H1 (cell line): ENCODE data around the gene GPR18. TPM values are rescaled to one million over a fixed set of nuclear protein-coding genes. Genes with fewer than 3 reads are reported as not detected.

ENCODE experiments used
- CTCF ChIA-PET: fragments of 300-600 bp; sonication (Branson Sonifier 250); formaldehyde crosslinking; loops from one replicate; lab custom pipeline; 2021; ENCODE audit not compliant: partially characterized antibody; lab: Charles Lee
- POLR2A ChIA-PET: fragments of 300-600 bp; sonication (Branson Sonifier 250); formaldehyde crosslinking; loops from one replicate; lab custom pipeline; 2021; ENCODE audit warnings: inconsistent platforms; ENCODE audit not compliant: partially characterized antibody; lab: Charles Lee
- DNase-seq, 2 experiments: peaks; one replicate each; pipeline versions ENCODE4 v3.0.0 to v3.0.0-alpha.2; 2010 to 2022; ENCODE audit warnings: low spot score in 2 of 2, low read depth in 1 of 2, mixed read lengths in 1 of 2
- FAIRE-seq: peaks from 2 replicates; lab custom pipeline; 2011; peaks lifted over from hg19 to GRCh38; lab: Jason Lieb, UNC
- H2AFZ ChIP-seq: 2 replicates; pipeline ENCODE4 v1.8.1; 2012; ENCODE audit warnings: low read length, inconsistent platforms
- H2AK5ac ChIP-seq: 2 replicates; pipeline ENCODE4 v1.6.1; 2013; ENCODE audit warnings: low read depth, low read length
- H2BK120ac ChIP-seq: replicated peaks from 2 replicates; pipeline ENCODE3; 2013; ENCODE audit warnings: low read depth, low read length, inconsistent platforms
- H2BK12ac ChIP-seq: 2 replicates; pipeline ENCODE4 v1.6.1; 2013; ENCODE audit warnings: low read depth, low read length
- H2BK15ac ChIP-seq: 2 replicates; pipeline ENCODE4 v1.6.1; 2013; ENCODE audit warnings: low read length
- H2BK20ac ChIP-seq: 2 replicates; pipeline ENCODE4 v1.6.1; 2013; ENCODE audit warnings: low read length
- H2BK5ac ChIP-seq: 2 replicates; pipeline ENCODE4 v1.6.1; 2013; ENCODE audit warnings: low read depth, low read length
- H3K14ac ChIP-seq: 2 replicates; pipeline ENCODE4 v1.6.1; 2013; ENCODE audit warnings: inconsistent platforms; ENCODE audit not compliant: insufficient read length
- H3K18ac ChIP-seq: 2 replicates; pipeline ENCODE4 v1.6.1; 2013; ENCODE audit warnings: low read length; ENCODE audit errors: extremely low read depth
- H3K23ac ChIP-seq: 2 replicates; pipeline ENCODE4 v1.6.1; 2013; ENCODE audit warnings: inconsistent platforms; ENCODE audit not compliant: insufficient read length
- H3K23me2 ChIP-seq: 2 replicates; pipeline ENCODE4 v1.6.1; 2013; ENCODE audit warnings: low read depth, low read length
- H3K27ac ChIP-seq: 2 replicates; pipeline ENCODE4 v1.6.1; 2011; ENCODE audit warnings: low read depth, low read length, inconsistent platforms
- H3K27me3 ChIP-seq, 4 experiments: replicated peaks in 1 of 4; 1 replicate in 1 of 4; 2 replicates in 3 of 4; pipeline versions ENCODE4 v1.6.1 to v1.8.1; 2011 to 2013; ENCODE audit warnings: low read length in 3 of 4, mild to moderate bottlenecking in 3 of 4, inconsistent platforms in 2 of 4, mixed read lengths in 2 of 4, moderate library complexity in 1 of 4; ENCODE audit not compliant: control insufficient read depth in 3 of 4, insufficient read depth in 3 of 4; ENCODE audit errors: extremely low read depth in 1 of 4
- H3K36me3 ChIP-seq, 4 experiments: 2 replicates each; pipeline versions ENCODE4 v1.6.1 to v1.8.1; 2011 to 2013; ENCODE audit warnings: mild to moderate bottlenecking in 4 of 4, low read length in 3 of 4, moderate library complexity in 2 of 4, control low read depth in 1 of 4, inconsistent platforms in 1 of 4; ENCODE audit not compliant: insufficient read depth in 4 of 4, control insufficient read depth in 2 of 4
- H3K4ac ChIP-seq: replicated peaks from 2 replicates; pipeline ENCODE3; 2013; ENCODE audit warnings: low read length, low read depth, mixed read lengths, inconsistent platforms; ENCODE audit not compliant: insufficient read length
- H3K4me1 ChIP-seq, 4 experiments: replicated peaks in 1 of 4; 1 replicate in 1 of 4; 2 replicates in 3 of 4; pipeline versions ENCODE4 v1.6.1 to v1.8.1; 2011 to 2013; ENCODE audit warnings: low read length in 3 of 4, inconsistent platforms in 2 of 4, mixed read lengths in 1 of 4; ENCODE audit not compliant: insufficient read depth in 4 of 4, control insufficient read depth in 3 of 4
- H3K4me2 ChIP-seq, 2 experiments: 2 replicates each; pipeline versions ENCODE4 v1.6.1 to v1.8.1; 2011 to 2013; ENCODE audit warnings: low read depth in 2 of 2, low read length in 2 of 2, control low read depth in 1 of 2, inconsistent platforms in 1 of 2, mild to moderate bottlenecking in 1 of 2; ENCODE audit not compliant: insufficient read depth in 1 of 2
- H3K4me3 ChIP-seq, 4 experiments: fragments of 200-600, 300-600 bp in 1 of 4; sonication (generic), shearing (Covaris generic), sonication (Bioruptor Twin) in 1 of 4; 2 replicates each; pipeline versions ENCODE4 v1.5.1 to v1.8.1; 2011 to 2016; ENCODE audit warnings: low read length in 4 of 4, low read depth in 3 of 4, control low read depth in 2 of 4, inconsistent platforms in 2 of 4, mild to moderate bottlenecking in 2 of 4, mixed read lengths in 1 of 4, moderate library complexity in 1 of 4; ENCODE audit not compliant: insufficient read depth in 2 of 4; ENCODE audit errors: extremely low read depth in 1 of 4
- H3K56ac ChIP-seq: replicated peaks from 2 replicates; pipeline ENCODE3; 2013; ENCODE audit warnings: low read depth, mild to moderate bottlenecking, mixed read lengths, low read length, inconsistent platforms; ENCODE audit not compliant: insufficient read length
- H3K79me1 ChIP-seq: 2 replicates; pipeline ENCODE4 v1.6.1; 2013; ENCODE audit warnings: low read depth, low read length, control low read depth
- H3K79me2 ChIP-seq, 2 experiments: 2 replicates each; pipeline versions ENCODE4 v1.6.1 to v1.8.1; 2012 to 2013; ENCODE audit warnings: low read length in 2 of 2, mild to moderate bottlenecking in 2 of 2, inconsistent platforms in 1 of 2; ENCODE audit not compliant: insufficient read depth in 2 of 2, control insufficient read depth in 1 of 2
- H3K9ac ChIP-seq, 4 experiments: replicated peaks in 1 of 4; 1 replicate in 1 of 4; 2 replicates in 3 of 4; pipeline versions ENCODE4 v1.6.1 to v1.8.1; 2011 to 2013; ENCODE audit warnings: low read depth in 3 of 4, low read length in 3 of 4, control low read depth in 2 of 4, mild to moderate bottlenecking in 2 of 4, moderate library complexity in 2 of 4, inconsistent platforms in 1 of 4; ENCODE audit errors: extremely low read depth in 1 of 4
- H3K9me3 ChIP-seq, 2 experiments: 2 replicates each; pipeline versions ENCODE4 v1.6.1 to v1.8.1; 2012 to 2013; ENCODE audit warnings: mild to moderate bottlenecking in 2 of 2, moderate library complexity in 2 of 2, control low read depth in 1 of 2, inconsistent platforms in 1 of 2, low read depth in 1 of 2, low read length in 1 of 2, mixed read lengths in 1 of 2; ENCODE audit not compliant: insufficient read depth in 2 of 2
- H4K20me1 ChIP-seq, 2 experiments: replicated peaks in 1 of 2; 2 replicates each; pipeline versions ENCODE3 to v1.8.1; 2011 to 2013; ENCODE audit warnings: inconsistent platforms in 2 of 2, low read length in 2 of 2, mild to moderate bottlenecking in 1 of 2; ENCODE audit not compliant: insufficient read depth in 2 of 2, control insufficient read depth in 1 of 2
- H4K5ac ChIP-seq: 2 replicates; pipeline ENCODE4 v1.6.1; 2013; ENCODE audit warnings: low read length, low read depth, mixed read lengths, inconsistent platforms; ENCODE audit not compliant: insufficient read length
- H4K8ac ChIP-seq: 2 replicates; pipeline ENCODE4 v1.8.0; 2013; ENCODE audit warnings: mild to moderate bottlenecking, moderate library complexity, low read length, inconsistent platforms; ENCODE audit not compliant: insufficient read depth; ENCODE audit errors: extremely low read depth
- H4K91ac ChIP-seq: replicated peaks from 2 replicates; pipeline ENCODE3; 2013; ENCODE audit warnings: low read length, mixed read lengths, inconsistent platforms; ENCODE audit not compliant: insufficient read length
- POU5F1 ChIP-seq: IDR thresholded peaks from 2 replicates; pipeline ENCODE4 v1.6.1; 2011; ENCODE audit warnings: low read depth, mild to moderate bottlenecking, low read length, moderate library complexity
- WGBS, 2 experiments: shearing (Covaris generic) in 1 of 2; methylation state at CpG; one replicate each; pipeline versions ENCODE4 v1.1.6 to v1.1.7; 2013 to 2015; ENCODE audit warnings: low lambda C conversion rate in 2 of 2, mixed read lengths in 2 of 2, inconsistent platforms in 1 of 2, low coverage in 1 of 2, missing lambda C conversion rate in 1 of 2; ENCODE audit not compliant: insufficient replicate concordance in 2 of 2, insufficient coverage in 1 of 2, insufficient read length in 1 of 2; ENCODE audit errors: extremely low coverage in 1 of 2, missing lambda C conversion rate in 1 of 2; 5-methylcytosine and 5-hydroxymethylcytosine counted together
- polyA plus RNA-seq, 7 experiments: library from polyadenylated mRNA; depleted of rRNA in 3 of 7; stranded (reverse) in 5 of 7; unstranded in 2 of 7; fragments of >200 nt in 5 of 7; fragments of 200-250 nt in 2 of 7; gene quantifications; 1 replicate in 5 of 7; 2 replicates in 1 of 7; 4 replicates in 1 of 7; pipeline versions ENCODE4 v1.2.1 to v1.2.3, GENCODE V29; 2011 to 2013; ENCODE audit warnings: missing spikeins in 2 of 7, mixed read lengths in 2 of 7
- total RNA-seq: library from RNA; stranded (reverse); fragmentation: NEBNext Ultra II Directional; extraction: Animal tissue kit (Norgen Biotek cat#: 25700); gene quantifications from 2 replicates; pipeline ENCODE4 v1.2.1, GENCODE V29; 2021

The GPR18 gene
- total and polyA plus RNA-seq, 2 of the 8 experiments (the other 6 are each of a cell fraction or from before 2014, with no cell fraction given): not detected

- Histone ChIP-seq H3K4me1 (no peaks in the 10 kb centered on the region; a peak in 1 of 7 replicates), H4K8ac (no peak overlapping the region), H2AFZ (no peak overlapping the region), H3K23ac (no peak overlapping the region), H2BK20ac (no peak overlapping the region), H4K20me1 (peaks cover 0 to 1% of the 10 kb centered on the region in 2 experiments), H2BK15ac (no peak overlapping the region), H3K56ac (no peak overlapping the region), H2AK5ac (no peak overlapping the region), H3K4me2 (no peak overlapping the region), H3K23me2 (no peaks in the 10 kb centered on the region), H3K4ac (no peak overlapping the region), H3K4me3 (no peak overlapping the region), H3K36me3 (no peaks in the 10 kb centered on the region), H3K9ac (no peak overlapping the region), H3K79me2 (no peaks in the 10 kb centered on the region), H2BK12ac (no peak overlapping the region)
- peak; percentile 13 for FAIRE-seq
- CTCF ChIA-PET: interaction anchor here (1.0 to 2.2 kb wide), 2 partner anchors 10 to 29 kb away, joined by 4 to 8 read pairs; no protein-coding TSS in a partner anchor
- WGBS, 2 experiments: 91% methylated on average over 12 of the region's 12 CpGs; no CpG with 5 or more reads in 1 of the 2 experiments
- no peak for TF ChIP-seq POU5F1
- TF ChIP-seq, all 59 proteins: peak for 0
- Histone ChIP-seq H3K27ac (no peak overlapping the region), H3K14ac (no peak overlapping the region), H4K91ac (no peak overlapping the region), H2BK5ac (no peak overlapping the region), H3K9me3 (no peaks in the 10 kb centered on the region), H4K5ac (no peak overlapping the region), H2BK120ac (no peak overlapping the region), H3K27me3 (no peaks in the 10 kb centered on the region), H3K79me1 (0 out of 2 replicates have a peak, but pooled peaks cover 2% of the 10 kb centered on the region), H3K18ac (no peak overlapping the region)
- POLR2A ChIA-PET: no interaction called here
- DNase-seq: no peak
These were observed 37.5 kb upstream of the GPR18 start for GRCh38 chr13:99295488-99296252.
